ENCODE measurements around the gene EIF4E2. TPM values are rescaled to one million over a fixed set of nuclear protein-coding genes. Genes with fewer than 3 reads are reported as not detected.

EIF4E2 gene, protein sequence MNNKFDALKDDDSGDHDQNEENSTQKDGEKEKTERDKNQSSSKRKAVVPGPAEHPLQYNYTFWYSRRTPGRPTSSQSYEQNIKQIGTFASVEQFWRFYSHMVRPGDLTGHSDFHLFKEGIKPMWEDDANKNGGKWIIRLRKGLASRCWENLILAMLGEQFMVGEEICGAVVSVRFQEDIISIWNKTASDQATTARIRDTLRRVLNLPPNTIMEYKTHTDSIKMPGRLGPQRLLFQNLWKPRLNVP
- 165 and 166 TPM in 2 replicates for total RNA-seq (ENCODE audit: low replicate concordance)

DNA sequence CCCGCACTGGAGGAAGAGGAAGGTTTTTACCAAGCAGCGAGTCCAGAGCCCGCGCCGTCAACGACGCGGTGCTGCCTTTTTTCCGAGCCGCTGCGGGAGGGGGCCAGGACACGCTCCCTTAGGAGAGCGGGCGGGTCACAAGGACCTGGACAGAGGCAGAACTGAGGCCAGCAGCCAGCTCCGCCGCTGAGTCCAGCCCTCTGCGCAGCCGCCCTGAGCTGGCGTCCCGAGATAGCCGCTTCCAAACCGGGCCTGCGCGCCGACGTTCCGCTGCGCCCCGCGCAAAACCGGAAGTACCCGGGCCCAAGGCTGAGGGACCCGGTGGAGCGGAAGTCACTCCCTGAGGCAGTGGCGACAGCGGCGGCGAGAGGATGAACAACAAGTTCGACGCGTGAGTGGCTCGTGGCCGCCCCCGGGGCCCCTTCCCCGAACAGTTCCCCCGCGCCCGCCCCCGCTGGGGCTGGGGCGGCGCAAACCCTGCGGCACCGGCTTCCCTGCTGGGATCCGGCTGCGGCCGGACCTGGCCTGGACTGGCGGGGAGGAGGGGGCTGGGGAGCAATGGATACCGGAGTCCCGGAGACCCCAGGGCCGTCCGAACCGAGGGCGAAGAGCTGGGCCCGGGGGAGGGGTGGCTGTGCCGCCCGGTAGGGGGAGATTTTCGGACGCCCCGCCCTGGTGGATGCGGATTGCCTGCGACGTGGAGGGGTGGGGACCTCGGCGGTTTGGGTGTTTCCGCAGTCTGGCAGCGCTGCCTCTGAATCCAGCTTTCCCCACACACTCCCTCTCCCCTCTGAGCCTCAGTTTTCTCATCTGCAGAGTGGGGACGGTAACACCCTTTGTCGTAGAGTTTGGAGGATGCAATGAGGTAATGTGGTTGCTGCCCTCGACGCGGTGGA is at the start of gene EIF4E2, which contains the start of gene TIGD1:
Gene EIF4E2 (plus strand): TSS at position 336 of the 896 bp plus-strand sequence. CDS start 36 bp downstream, at position 372.
Gene TIGD1 (minus strand): TSS at position 204 of the 896 bp plus-strand sequence. CDS start 675 bp downstream, outside the sequence.

DNA sequence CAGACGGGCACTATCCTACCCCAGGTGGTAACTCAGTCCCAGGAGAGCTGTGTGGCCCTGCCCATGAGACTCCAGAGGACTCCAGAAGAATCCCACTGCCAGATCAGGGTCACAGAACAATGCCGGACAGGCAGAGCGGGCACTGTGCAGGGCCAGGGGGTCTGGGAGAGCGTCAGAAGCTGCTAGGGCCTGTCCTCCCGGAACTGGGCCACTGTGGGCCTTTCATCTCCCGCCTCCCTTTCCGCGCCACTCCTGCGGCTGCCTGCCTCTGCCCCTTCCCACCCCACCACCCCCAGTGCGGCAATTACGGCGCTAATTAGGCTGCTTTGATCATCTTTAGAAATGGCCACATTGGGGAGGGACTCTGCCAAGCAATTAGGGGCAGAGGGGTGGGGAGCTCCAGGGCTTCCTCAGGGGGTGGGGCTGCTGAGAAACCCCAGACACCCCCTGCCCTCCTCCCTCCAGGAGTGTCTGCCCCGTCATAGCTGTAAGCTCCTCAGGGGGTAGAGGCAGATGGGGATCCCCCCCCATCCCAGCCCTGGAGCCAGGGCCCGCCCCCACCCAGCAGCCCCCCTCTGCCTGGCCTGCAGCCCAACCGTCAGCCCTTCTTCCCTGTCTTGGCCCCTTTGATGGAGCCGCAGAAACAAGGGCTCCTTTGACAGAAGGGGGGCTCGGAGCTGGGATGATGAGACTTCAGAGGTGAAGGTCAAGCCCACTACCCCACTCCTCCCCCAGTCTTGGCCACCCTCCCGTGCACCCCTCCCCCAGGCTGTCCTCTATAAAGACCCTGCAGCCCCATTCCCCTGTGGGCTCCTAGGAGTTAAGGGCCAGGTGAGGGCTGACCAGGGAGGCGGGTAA is 30.7 kb upstream of the EIF4E2 start, which contains the start of gene PRSS56:
Gene PRSS56 (plus strand): TSS at position 808 of the 858 bp plus-strand sequence. CDS start 211 bp downstream, outside the sequence.

DNA sequence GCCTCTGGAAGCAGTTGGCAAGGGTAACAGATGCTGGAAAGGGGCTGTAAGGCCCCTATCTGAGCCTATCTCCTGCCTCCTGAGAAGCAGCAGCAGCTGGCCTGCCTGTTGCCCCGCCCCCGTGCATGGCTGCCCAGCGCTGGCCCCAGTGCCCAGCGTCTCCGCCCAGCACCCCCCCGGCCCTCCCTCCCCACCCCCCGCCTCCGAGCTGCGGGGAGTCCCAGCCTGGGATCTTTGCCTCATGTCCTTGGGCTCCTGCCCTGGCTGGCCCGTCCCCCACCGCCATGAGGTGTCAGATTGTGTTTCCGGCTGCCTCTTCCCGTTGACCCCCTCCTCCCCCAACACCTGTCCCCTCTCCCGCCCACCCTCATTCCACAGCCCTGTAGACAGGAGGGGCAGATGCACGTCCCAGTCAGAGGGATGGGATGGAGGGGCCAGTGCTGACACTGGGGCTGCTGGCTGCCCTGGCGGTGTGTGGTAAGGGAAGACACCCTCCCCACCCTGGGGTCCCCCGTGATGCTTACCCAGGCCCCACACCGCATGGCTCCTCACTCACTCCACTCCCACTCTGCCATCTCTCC is 24.6 kb upstream of the EIF4E2 start, which contains the start of gene CHRND:
Gene CHRND (plus strand): TSS at position 370 of the 581 bp plus-strand sequence. CDS start 56 bp downstream, at position 426.

DNA sequence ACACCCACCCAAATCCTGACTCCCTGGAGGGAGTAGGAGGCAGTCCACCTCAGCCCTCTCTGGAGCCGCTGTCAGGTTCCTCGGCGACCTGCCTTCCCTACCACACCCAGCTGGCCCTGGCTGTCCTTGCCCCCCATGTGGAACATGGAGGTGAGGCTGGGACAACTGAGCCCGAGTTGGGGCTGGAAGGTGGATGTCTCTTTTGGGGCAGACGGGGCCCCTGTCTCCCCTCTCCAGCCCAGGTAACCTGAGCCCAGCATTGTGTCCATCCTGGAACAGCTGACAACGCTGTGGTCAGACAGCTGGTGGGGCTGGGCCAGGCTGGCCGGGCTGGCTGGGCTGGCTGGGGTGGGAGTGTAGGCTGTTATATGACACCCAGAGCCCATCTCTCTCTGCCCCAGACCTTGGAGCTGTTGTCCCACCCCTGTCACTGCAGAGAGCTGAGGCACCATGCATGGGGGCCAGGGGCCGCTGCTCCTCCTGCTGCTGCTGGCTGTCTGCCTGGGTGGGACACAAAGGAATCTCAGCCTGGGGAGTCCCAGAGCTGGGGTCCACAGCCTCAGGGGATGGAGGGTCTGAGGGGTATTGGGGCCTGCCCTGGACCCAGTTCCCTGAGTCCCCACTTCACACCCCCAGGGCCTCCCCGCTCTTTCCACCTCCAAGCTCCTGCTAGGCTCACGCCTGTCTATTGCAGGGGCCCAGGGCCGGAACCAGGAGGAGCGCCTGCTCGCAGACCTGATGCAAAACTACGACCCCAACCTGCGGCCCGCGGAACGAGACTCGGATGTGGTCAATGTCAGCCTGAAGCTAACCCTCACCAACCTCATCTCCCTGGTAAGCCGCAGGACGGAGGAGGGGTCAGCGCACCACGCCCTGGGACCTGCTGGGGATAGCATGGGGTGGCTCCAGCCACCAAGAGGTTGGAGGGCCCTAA is 10.9 kb upstream of the EIF4E2 start, which contains the start of gene CHRNG:
Gene CHRNG (plus strand): TSS at position 395 of the 934 bp plus-strand sequence. CDS start 56 bp downstream, at position 451.

Other genes with a start within 250 kb of the EIF4E2 start
- not detected in 2 replicates for gene ALPP, start 171.9 kb upstream of the EIF4E2 start, total RNA-seq (ENCODE audit: low replicate concordance)
- not detected in 2 replicates for gene ALPG, start 143.8 kb upstream of the EIF4E2 start, total RNA-seq (ENCODE audit: low replicate concordance)
- gene ALPI, start 94.5 kb upstream of the EIF4E2 start, total RNA-seq (ENCODE audit: low replicate concordance), result not detected in 2 replicates
- gene ECEL1, start 62.9 kb upstream of the EIF4E2 start, total RNA-seq (ENCODE audit: low replicate concordance), result not detected in 2 replicates
- not detected in 2 replicates for gene PRSS56, start 30.3 kb upstream of the EIF4E2 start, total RNA-seq (ENCODE audit: low replicate concordance)
- gene CHRND, start 24.5 kb upstream of the EIF4E2 start, total RNA-seq (ENCODE audit: low replicate concordance), result not detected in 2 replicates
- gene CHRNG, start 11.0 kb upstream of the EIF4E2 start, total RNA-seq (ENCODE audit: low replicate concordance), result not detected in 2 replicates
- gene TIGD1, start 132 bp upstream of the EIF4E2 start, total RNA-seq (ENCODE audit: low replicate concordance), result 1.2 and 1.7 TPM in 2 replicates
- 0.23 and 0.30 TPM in 2 replicates for gene EFHD1, start 82.9 kb downstream of the EIF4E2 start, total RNA-seq (ENCODE audit: low replicate concordance)
- 39.7 and 166 TPM in 2 replicates for gene GIGYF2, start 146.6 kb downstream of the EIF4E2 start, total RNA-seq (ENCODE audit: low replicate concordance)
- not detected in 2 replicates for gene KCNJ13, start 225.9 kb downstream of the EIF4E2 start, total RNA-seq (ENCODE audit: low replicate concordance)